Measurements from ENCODE around the gene DAND5. TPM values are rescaled to one million over a fixed set of nuclear protein-coding genes. Genes with fewer than 3 reads are reported as not detected.

Gene DAND5
- total and polyA plus RNA-seq, 10 of the 15 experiments (the other 5 are each of a cell fraction or from before 2014, with no cell fraction given) = 0.06 to 0.15 (median 0.12) TPM; not detected in 5

DNA sequence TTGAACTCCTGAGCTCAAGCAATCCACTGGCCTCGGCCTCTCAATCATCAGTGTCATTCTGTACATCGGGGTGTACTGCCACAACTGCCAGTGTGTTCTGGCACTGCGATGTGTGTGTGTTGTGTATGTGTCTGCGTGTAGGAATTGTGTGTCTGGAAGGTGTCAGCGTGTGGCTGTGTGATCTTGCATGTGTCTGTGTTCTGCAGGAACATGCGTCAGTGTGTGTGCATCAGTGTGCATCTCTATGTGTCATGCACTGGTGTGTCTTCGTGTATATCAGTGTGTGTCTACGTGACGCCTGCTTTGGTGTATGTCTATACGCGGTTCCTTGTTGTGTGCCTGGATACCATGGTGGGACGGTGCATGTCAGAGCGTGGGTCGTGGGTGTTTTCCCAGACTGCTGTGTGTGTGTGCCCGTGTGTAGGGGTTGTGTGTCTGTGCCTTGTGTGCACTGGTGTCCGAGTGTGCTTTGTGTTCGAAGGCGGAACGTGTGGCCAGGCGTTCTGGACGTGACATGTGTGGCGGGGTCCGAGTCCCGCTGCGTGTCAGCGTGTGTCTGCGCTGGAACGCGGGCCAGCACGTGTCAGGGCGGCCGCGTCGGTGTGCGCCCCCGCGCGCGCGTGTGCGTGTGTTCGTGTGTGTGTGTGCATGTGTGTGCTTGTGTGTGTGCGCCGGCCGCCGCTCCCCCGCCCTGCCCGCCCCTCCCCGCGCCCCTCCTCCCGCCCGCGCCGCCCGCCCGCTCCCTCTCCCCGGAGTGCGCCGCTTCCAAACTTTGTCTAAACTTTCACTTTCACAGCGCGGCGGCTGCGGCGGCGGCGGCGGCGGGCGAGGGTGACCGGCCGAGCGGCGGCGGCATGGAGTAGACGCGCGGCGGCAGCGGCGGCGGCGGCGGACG lies 25.6 kb downstream of the DAND5 start, which contains the start of gene NFIX:
TSS of gene NFIX (plus strand) at position 775 of the 895 bp plus-strand sequence. CDS start 363 bp downstream, outside the sequence.
- Histone ChIP-seq H3K9ac (ENCODE audit: control insufficient read depth, insufficient read depth, low read length) (no peak within 1 kb of the TSS), H3K36me3 (ENCODE audit: control insufficient read depth in 2 of 2, insufficient read depth in 2 of 2, low read length in 1 of 2) (no peaks in the 10 kb centered on the region), H3K79me2 (ENCODE audit: control insufficient read depth, insufficient read depth, low read length) (no peaks in the 10 kb centered on the region), H2AFZ (ENCODE audit: control insufficient read depth, low read depth, low read length) (no peak within 1 kb of the TSS), H3K4me1 (ENCODE audit: control insufficient read depth, insufficient read depth, low read length) (no peaks in the 10 kb centered on the region), H3K27ac (ENCODE audit: control insufficient read depth, insufficient read depth) (no peak within 1 kb of the TSS), H3K27me3 (replicated peaks in 1 of 2; ENCODE audit: control insufficient read depth in 2 of 2, insufficient read depth in 2 of 2, low read length in 1 of 2) (peaks cover 4 to 6% of the 10 kb centered on the region in 2 experiments; a peak in 3 of 4 replicates), H4K20me1 (ENCODE audit: control insufficient read depth, insufficient read depth) (no peaks in the 10 kb centered on the region), H3K4me3 (peak within 1 kb of the TSS; percentile 18; the same call in 1 of the 2 replicates), H3K4me2 (ENCODE audit: control insufficient read depth, insufficient read depth) (peak within 1 kb of the TSS; percentile 48), H3K9me3 (replicated peaks; ENCODE audit: control insufficient read depth, insufficient read depth, low read length) (no peaks in the 10 kb centered on the region)
- POLR2A ChIA-PET = no interaction called here
- RAD21 ChIA-PET (ENCODE audit: unreplicated experiment) = no interaction called here
- peak; percentile 51 for ATAC-seq
- peak; percentile 18 for FAIRE-seq
- DNase-seq (ENCODE audit: low read depth, low spot score) = no peak
- SMC1A ChIA-PET (ENCODE audit: uncharacterized antibody, unreplicated experiment) = no interaction called here
- CTCF ChIA-PET = no interaction called here
- intact Hi-C loops (cut with micrococcal nuclease; ENCODE audit: unreplicated experiment) = no loop called here
- 0 out of 2 replicates have a peak, but pooled peaks have one; percentile 45 for TF ChIP-seq HDGF (IDR thresholded peaks at IDR 0.05)
- TF ChIP-seq POU2F2 (IDR thresholded peaks at IDR 0.05; ENCODE audit: borderline replicate concordance, low read depth, low read length) = no peak
- no peak for TF ChIP-seq IKZF1 (conservative IDR thresholded peaks at IDR 0.05)
- TF ChIP-seq NRF1 (conservative IDR thresholded peaks at IDR 0.05; ENCODE audit: low read depth, low read length) = no peak
- TF ChIP-seq PRDM15 (CRISPR knock-in tag; IDR thresholded peaks at IDR 0.05) = no peak
- no peak for TF ChIP-seq TBL1XR1 (IDR thresholded peaks at IDR 0.05; ENCODE audit: low read depth, low read length)
- no peak for TF ChIP-seq WRNIP1 (IDR thresholded peaks at IDR 0.05; ENCODE audit: borderline replicate concordance, low read depth, low read length)
- no peak for TF ChIP-seq NFXL1 (IDR thresholded peaks at IDR 0.05; ENCODE audit: borderline replicate concordance)
- no peak for TF ChIP-seq JUNB (IDR thresholded peaks at IDR 0.05)
- peak; percentile 54 to 86; a peak in 3 of 4 replicates for TF ChIP-seq BHLHE40 (IDR thresholded peaks at IDR 0.05; ENCODE audit: borderline replicate concordance in 1 of 2, low read depth in 2 of 2, low read length in 1 of 2)
- no peak for TF ChIP-seq CHD2 (IDR thresholded peaks at IDR 0.05; ENCODE audit: borderline replicate concordance, low read depth, low read length)
- no peak for TF ChIP-seq FOS (IDR thresholded peaks at IDR 0.05; ENCODE audit: borderline replicate concordance, extremely low read depth, insufficient read length)
- in situ Hi-C loops (cut with MboI) = no loop called here
- no TSS peak for BruUV-seq (replicated peaks)
- WGBS (ENCODE audit: insufficient coverage, insufficient replicate concordance, low lambda C conversion rate, missing lambda C conversion rate) = 36% methylated on average over 30 of the region's 84 CpGs

Data from GM12878 (cell line).